Dedifferentiated amniotic fluid mesenchymal stem cell (primary cell): Measurements from ENCODE around the gene ALOX5AP.

Experiments used
- DNase-seq: peaks from one replicate; pipeline ENCODE4 v3.0.0-alpha.2; 2016; ENCODE audit errors: extremely low spot score

The ALOX5AP gene

DNA sequence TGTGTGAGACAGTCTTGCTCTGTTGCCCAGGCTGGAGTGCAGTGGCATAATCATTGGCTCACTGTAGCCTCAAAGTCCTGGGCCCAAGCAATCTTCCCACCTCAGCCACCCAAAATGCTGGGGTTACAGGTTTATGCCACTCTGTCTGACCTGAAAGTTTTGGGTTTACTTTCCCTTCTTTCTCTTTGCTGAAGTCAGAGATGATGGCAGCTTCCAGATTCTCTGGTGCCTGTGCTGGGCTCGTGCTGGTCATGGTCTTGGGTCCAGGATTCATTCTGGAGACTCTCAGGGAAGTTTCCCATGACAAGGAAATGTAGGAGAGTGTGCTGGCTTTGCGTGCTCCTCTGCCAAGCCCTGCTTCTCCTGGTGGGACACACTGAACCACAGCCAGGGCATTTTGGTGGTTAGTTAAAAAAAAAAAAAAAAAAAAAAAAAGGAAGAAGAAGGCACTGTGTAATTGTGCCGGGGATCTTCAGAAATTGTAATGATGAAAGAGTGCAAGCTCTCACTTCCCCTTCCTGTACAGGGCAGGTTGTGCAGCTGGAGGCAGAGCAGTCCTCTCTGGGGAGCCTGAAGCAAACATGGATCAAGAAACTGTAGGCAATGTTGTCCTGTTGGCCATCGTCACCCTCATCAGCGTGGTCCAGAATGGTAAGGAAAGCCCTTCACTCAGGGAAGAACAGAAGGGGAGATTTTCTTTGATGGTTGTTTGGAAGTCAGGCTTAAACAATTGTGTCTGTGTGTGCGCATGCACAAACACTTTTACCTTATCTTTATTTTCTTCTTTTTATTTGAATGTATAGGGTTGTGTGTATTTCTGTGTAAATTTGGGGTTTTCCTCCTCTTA is at the start of gene ALOX5AP:
Gene ALOX5AP (plus strand): TSS at position 519 of the 847 bp plus-strand sequence. CDS start 63 bp downstream, at position 582.
- no peak for DNase-seq

DNA sequence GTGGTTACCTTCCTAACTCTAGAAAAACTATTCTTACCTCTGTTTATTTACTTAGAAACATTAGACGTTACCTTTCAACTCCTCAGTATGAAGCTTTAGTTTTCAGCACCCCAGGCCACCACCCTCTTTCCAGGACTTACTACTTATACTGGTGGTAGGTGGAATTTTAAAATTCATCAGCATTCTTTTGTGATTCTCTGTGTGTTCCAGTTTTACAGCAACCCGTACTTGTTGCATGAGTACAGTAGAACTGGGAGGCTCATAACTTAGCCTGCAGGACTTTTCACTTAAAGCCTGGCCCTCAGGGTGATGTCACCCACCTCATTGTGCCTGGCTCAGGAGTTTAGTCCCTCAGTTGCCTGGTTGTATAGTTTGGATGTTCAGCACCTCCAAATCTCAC is 49.4 kb upstream of the ALOX5AP start:
- DNase-seq = no peak

- DNase-seq = no peak
Observed at GRCh38 chr13:30687601-30688000, 47.7 kb upstream of the ALOX5AP start.

DNA sequence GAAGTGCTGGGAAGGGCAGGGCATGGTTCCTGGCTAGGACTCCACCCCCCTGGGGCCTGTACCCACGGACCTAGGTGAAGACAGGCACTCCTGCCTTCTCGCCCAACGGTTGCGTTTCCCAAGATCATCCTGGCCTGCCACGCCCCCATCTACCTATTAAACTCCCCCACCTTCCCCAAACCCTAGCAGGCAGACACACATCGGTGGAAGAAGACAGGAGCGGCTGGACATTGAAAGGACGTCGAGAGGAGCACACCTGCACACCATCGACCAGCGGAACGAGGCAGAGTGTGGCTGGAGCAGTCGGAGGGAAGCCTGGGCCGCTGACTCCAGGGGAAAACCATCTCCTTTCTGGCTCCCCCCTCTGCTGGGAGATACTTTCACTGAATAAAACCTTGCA is 45.6 kb upstream of the ALOX5AP start:
- no peak for DNase-seq

GRCh38 chr13:30690282-30691188 is 44.8 kb upstream of the ALOX5AP start:
- peak; percentile 74 for DNase-seq

- no peak for DNase-seq
Observed at GRCh38 chr13:30692113-30692512, 43.2 kb upstream of the ALOX5AP start.

- DNase-seq = no peak
Observed at GRCh38 chr13:30696278-30697176, 38.8 kb upstream of the ALOX5AP start.

GRCh38 chr13:30697177-30697953 is 38.0 kb upstream of the ALOX5AP start:
- DNase-seq = no peak

GRCh38 chr13:30697996-30698401 is 37.3 kb upstream of the ALOX5AP start:
- no peak for DNase-seq

- no peak for DNase-seq
Observed at GRCh38 chr13:30698488-30699005, 36.8 kb upstream of the ALOX5AP start.

DNA sequence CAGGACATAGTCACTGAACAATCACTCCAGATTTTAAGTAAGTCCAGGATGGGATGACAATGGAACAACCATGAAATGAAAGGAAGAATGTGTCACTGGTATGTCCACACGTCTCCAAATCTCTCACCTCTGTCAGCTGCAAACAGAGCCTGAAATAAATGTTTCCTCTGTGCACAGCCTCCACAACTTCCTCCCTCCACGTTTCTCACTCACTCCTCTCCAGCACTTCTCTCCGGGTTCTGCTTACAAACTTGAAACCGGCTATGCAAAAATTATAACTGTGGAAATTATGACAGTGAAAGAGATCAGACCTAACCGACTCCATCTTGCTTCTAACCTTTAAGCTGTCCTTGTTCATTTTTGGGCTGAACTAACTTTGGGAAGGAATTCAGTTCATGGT is 35.0 kb upstream of the ALOX5AP start:
- DNase-seq = no peak

DNA sequence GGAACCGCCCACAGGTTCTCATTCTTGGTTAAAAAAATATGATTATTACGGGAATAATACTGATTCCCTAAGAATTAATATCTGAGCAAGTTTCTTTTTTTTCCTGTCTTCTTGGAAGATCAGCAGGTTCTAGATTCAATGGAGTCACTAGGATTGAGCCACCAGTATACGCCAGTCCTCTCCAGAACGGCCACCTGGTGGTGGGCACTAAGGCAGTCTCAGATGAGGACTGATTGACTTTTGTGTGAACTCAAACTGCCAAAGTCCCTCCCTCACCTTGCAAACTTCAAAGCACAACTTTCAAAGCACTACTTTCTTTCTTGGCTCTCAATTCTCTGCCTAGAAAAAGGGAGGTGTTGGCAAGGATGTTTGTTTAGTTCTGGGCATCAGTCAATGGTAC is 33.3 kb upstream of the ALOX5AP start:
- no peak for DNase-seq

- DNase-seq = no peak
Observed at GRCh38 chr13:30704596-30704995, 30.7 kb upstream of the ALOX5AP start.

- no peak for DNase-seq
Observed at GRCh38 chr13:30705680-30706079, 29.7 kb upstream of the ALOX5AP start.

DNA sequence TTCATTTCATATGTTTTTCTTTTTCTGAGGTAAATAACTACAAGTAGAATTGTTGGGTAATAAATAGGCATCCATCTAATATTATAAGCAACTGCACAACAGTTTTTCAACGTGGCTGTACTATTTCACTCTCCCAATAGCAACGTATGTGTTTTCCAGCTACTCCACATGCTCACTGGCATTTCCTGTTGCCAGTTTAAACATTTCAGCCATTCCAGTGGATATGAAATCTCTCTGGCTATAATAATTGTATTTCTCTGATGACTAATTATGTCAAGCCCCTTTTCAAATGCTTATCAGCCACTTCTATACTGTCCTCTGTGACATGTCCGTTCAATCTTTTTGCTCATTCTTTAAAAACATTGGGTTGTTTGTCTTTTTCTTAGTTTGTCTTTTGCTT is 26.8 kb upstream of the ALOX5AP start:
- peak; percentile 60 for DNase-seq

- DNase-seq = no peak
Observed at GRCh38 chr13:30710442-30710841, 24.9 kb upstream of the ALOX5AP start.

DNA sequence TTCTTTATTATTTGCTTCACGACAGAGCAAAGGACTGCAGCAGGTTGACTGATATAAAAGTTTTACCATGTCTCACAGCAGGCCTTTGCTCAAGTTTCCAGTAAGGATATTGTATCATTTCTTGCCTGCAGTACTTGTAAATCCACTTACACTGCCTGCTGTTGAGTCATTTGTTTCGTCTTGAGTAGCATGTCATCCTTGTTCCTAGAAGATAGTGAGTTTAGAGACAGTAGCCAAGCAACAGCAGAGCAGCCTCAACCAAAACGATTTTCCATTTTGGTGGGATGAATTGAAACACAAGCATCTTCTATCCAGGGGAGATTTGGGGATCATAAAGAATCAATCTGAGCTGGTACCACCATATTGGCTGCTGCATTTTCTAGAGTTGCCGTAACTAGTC is 24.0 kb upstream of the ALOX5AP start:
- peak; percentile 20 for DNase-seq

GRCh38 chr13:30711837-30712236 is 23.5 kb upstream of the ALOX5AP start:
- DNase-seq = no peak

GRCh38 chr13:30712536-30713532 is 22.5 kb upstream of the ALOX5AP start:
- no peak for DNase-seq
